Adrenal gland (tissue), 5 donors: Measurements from ENCODE around the gene DRGX.

ENCODE experiments used
- CTCF ChIP-seq, 6 experiments: fragments of 450-650 bp in 4 of 6; fragments of 200-600 bp in 2 of 6; sonication (generic) in 1 of 6; IDR thresholded peaks; 1 replicate in 5 of 6; 2 replicates in 1 of 6; pipeline versions ENCODE4 v1.5.1 to v1.8.0; 2016 to 2021; ENCODE audit warnings: antibody characterized with exemption in 6 of 6, mild to moderate bottlenecking in 2 of 6, moderate library complexity in 1 of 6
- POLR2A ChIP-seq, 2 donors: fragments of 450-650 bp; IDR thresholded peaks; one replicate each; pipeline ENCODE4 v1.6.1; 2017; ENCODE audit warnings: antibody characterized with exemption in 2 of 2, mild to moderate bottlenecking in 2 of 2, moderate library complexity in 1 of 2
- donor health status: DM: no; HTN: no; CAD: no.

GRCh38 chr10:49318755-49319154, 77.1 kb downstream of the DRGX start:
- no peak for TF ChIP-seq CTCF (IDR thresholded peaks at IDR 0.05)
- TF ChIP-seq POLR2A (IDR thresholded peaks at IDR 0.05), result no peak
